ENCODE results near the gene LRPAP1. TPM values are rescaled to one million over a fixed set of nuclear protein-coding genes. Genes with fewer than 3 reads are reported as not detected.
"Not testable (repeated sequence)": the region's sequence is repeated elsewhere in the genome, so short reads cannot be mapped to it uniquely, and the experiment has no call there.

Gene LRPAP1
- total RNA-seq, 1 donor from 2014 or later, result 98.7 TPM

GRCh38 chr4:3573131-3573530 is 40.9 kb upstream of the LRPAP1 start:
- Histone ChIP-seq H3K36me3 (no peaks in the 10 kb centered on the region), H3K27ac (no peak overlapping the region), H3K4me3 (no peak overlapping the region), H3K27me3 (no peaks in the 10 kb centered on the region), H3K9me3 (no peaks in the 10 kb centered on the region), H3K4me1 (no peaks in the 10 kb centered on the region)
- TF ChIP-seq CTCF (IDR thresholded peaks at IDR 0.05) (no peak), POLR2AphosphoS5 (IDR thresholded peaks at IDR 0.05; ENCODE audit: insufficient read depth in 1 of 2, low read depth in 1 of 2) (no peak), POLR2A (IDR thresholded peaks at IDR 0.05) (no peak)
- no peak for DNase-seq (ENCODE audit: extremely low spot score in 2 of 2)
- intact Hi-C loops (cut with DNase I), result no loop called here

- intact Hi-C loops (cut with DNase I), result no loop called here
- H3K9me3 ChIP-seq, result no peaks in the 10 kb centered on the region
- H3K27ac ChIP-seq, result no peak overlapping the region
- H3K4me1 ChIP-seq, result no peaks in the 10 kb centered on the region
- no peaks in the 10 kb centered on the region for H3K36me3 ChIP-seq
- no peak overlapping the region for H3K4me3 ChIP-seq
- H3K27me3 ChIP-seq, result no peaks in the 10 kb centered on the region
- no peak for TF ChIP-seq POLR2A (IDR thresholded peaks at IDR 0.05)
- TF ChIP-seq POLR2AphosphoS5 (IDR thresholded peaks at IDR 0.05; ENCODE audit: insufficient read depth in 1 of 2, low read depth in 1 of 2), result no peak
- no peak for TF ChIP-seq CTCF (IDR thresholded peaks at IDR 0.05)
- DNase-seq (ENCODE audit: extremely low spot score in 2 of 2), result no peak
Measured at GRCh38 chr4:3572363-3572762, 40.1 kb upstream of the LRPAP1 start.

DNA sequence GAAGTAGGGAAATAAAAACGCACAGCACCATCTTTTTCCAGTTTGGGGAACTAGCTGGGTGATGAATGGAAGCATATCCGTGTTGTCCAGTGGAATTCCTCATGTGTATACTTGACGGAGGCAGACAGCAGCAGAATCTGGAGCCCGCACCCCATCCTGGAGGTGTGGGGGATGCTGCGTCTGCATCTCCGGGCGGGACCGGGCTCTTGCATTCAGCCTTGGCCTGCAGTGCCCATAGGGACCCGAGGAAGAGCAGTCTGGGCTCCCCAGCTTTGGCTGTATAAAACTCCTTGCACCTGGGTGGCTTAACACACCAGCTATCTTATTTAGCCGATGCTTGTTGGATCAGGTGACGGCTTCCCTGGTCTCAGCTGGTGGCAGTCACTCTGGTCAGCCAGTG is 39.7 kb upstream of the LRPAP1 start:
- intact Hi-C loops (cut with DNase I), result no loop called here
- Histone ChIP-seq H3K4me1 (no peaks in the 10 kb centered on the region), H3K27ac (no peak overlapping the region), H3K9me3 (no peaks in the 10 kb centered on the region), H3K27me3 (no peaks in the 10 kb centered on the region), H3K36me3 (no peaks in the 10 kb centered on the region), H3K4me3 (no peak overlapping the region)
- no peak for DNase-seq (ENCODE audit: extremely low spot score in 2 of 2)
- TF ChIP-seq CTCF (IDR thresholded peaks at IDR 0.05) (no peak), POLR2A (IDR thresholded peaks at IDR 0.05) (no peak), POLR2AphosphoS5 (IDR thresholded peaks at IDR 0.05; ENCODE audit: insufficient read depth in 1 of 2, low read depth in 1 of 2) (no peak)

GRCh38 chr4:3570923-3571322 is 38.7 kb upstream of the LRPAP1 start:
- H3K27ac ChIP-seq; DNase-seq (ENCODE audit: extremely low spot score in 2 of 2); H3K4me3 ChIP-seq; H3K9me3 ChIP-seq; H3K4me1 ChIP-seq; H3K36me3 ChIP-seq; intact Hi-C loops (cut with DNase I); H3K27me3 ChIP-seq: not testable (repeated sequence)

DNA sequence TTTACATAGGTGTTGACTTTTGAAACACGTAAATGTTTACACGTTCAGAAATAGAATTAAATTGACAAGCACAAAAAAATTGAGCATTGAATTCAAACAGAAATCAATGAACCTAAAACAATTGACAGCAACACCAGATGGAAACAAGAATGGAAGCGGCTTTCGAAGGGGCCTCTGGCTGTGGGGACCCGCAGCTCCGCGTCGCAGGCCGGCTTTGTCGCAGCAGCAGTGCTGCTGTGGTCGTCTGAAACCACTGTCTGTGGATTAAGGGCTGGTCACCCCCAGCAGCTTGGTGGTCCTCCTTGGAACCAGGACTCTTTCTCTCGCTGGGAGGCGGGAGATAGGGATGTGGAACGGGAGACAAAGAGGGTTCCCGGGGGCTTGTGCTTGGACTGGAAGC is 37.4 kb upstream of the LRPAP1 start:
- H3K4me1 ChIP-seq; intact Hi-C loops (cut with DNase I); H3K9me3 ChIP-seq; DNase-seq (ENCODE audit: extremely low spot score in 2 of 2); H3K36me3 ChIP-seq; H3K4me3 ChIP-seq; H3K27me3 ChIP-seq; H3K27ac ChIP-seq: not testable (repeated sequence)

GRCh38 chr4:3566701-3567100 is 34.5 kb upstream of the LRPAP1 start:
- DNase-seq (ENCODE audit: extremely low spot score in 2 of 2); H3K4me3 ChIP-seq; H3K27me3 ChIP-seq; intact Hi-C loops (cut with DNase I); H3K27ac ChIP-seq; H3K9me3 ChIP-seq; H3K36me3 ChIP-seq; H3K4me1 ChIP-seq: not testable (repeated sequence)

- intact Hi-C loops (cut with DNase I), result not testable (repeated sequence)
Measured at GRCh38 chr4:3566301-3566700, 34.1 kb upstream of the LRPAP1 start.

DNA sequence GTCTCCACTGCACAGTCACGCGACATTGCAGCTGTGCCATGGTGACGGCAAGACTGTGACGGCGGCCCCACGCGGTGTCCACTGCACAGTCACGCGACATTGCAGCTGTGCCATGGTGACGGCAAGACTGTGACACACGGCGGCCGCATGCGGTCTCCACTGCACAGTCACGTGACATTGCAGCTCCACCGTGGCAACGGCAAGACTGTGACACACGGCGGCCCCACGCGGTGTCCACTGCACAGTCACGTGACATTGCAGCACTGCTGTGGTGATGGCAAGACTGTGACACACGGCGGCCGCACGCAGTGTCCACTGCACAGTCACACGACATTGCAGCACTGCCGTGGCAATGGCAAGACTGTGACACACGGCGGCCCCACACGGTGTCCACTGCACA is 32.7 kb upstream of the LRPAP1 start:
- H3K27ac ChIP-seq; H3K27me3 ChIP-seq; H3K36me3 ChIP-seq; H3K4me1 ChIP-seq; DNase-seq (ENCODE audit: extremely low spot score in 2 of 2); H3K9me3 ChIP-seq; intact Hi-C loops (cut with DNase I); H3K4me3 ChIP-seq: not testable (repeated sequence)

More at GRCh38 chr4:3566301-3566700, 34.1 kb upstream of the LRPAP1 start:
- H3K4me1 ChIP-seq; DNase-seq (ENCODE audit: extremely low spot score in 2 of 2); H3K27ac ChIP-seq; H3K36me3 ChIP-seq; H3K4me3 ChIP-seq; H3K27me3 ChIP-seq; H3K9me3 ChIP-seq: not testable (repeated sequence)

Measured in vagina (tissue), 2 donors.